Hepatocyte (in vitro differentiated cells): Measurements from ENCODE around the gene IL12A.

Source experiments
- CTCF ChIP-seq: fragments of 200-600 bp; sonication (generic); IDR thresholded peaks from 2 replicates; pipeline ENCODE4 v1.5.1; 2016; ENCODE audit warnings: antibody characterized with exemption, mild to moderate bottlenecking; ENCODE audit not compliant: poor library complexity
- EZH2phosphoT487 ChIP-seq: fragments of 200-600 bp; sonication (generic); IDR thresholded peaks from one replicate; pipeline ENCODE4 v1.6.1; 2018; ENCODE audit warnings: antibody characterized with exemption, mild to moderate bottlenecking, low read depth, moderate library complexity; ENCODE audit not compliant: unreplicated experiment, severe bottlenecking

GRCh38 chr3:159947220-159947619 lies 41.4 kb upstream of the IL12A start:
- TF ChIP-seq CTCF (no peak), EZH2phosphoT487 (no peak)
